Omental fat pad (tissue), 4 donors: ENCODE results near the gene DHCR7. TPM values are rescaled to one million over a fixed set of nuclear protein-coding genes. Genes with fewer than 3 reads are reported as not detected.

Experiments used
- ATAC-seq: fragments of 150-250 bp; one replicate; pipeline ENCODE4 v1.9.1; 2016; ENCODE audit warnings: mild to moderate bottlenecking, moderate library complexity; ENCODE audit not compliant: low FRiP score
- DNase-seq: peaks from one replicate; pipeline ENCODE4 v3.0.0-alpha.2; 2019; ENCODE audit warnings: low spot score
- total RNA-seq, 4 donors: library from RNA; depleted of rRNA; stranded (reverse); fragments of >200 nt; gene quantifications; one replicate each; pipeline ENCODE4 v1.1.0, GENCODE V29; 2016
- TF ChIP-seq, protein P1 (sequence below), 3 donors: fragments of 450-650 bp; IDR thresholded peaks; one replicate each; pipeline ENCODE4 v1.5.1; 2016 to 2017; ENCODE audit warnings: antibody characterized with exemption in 3 of 3, mild to moderate bottlenecking in 3 of 3, moderate library complexity in 2 of 3

Gene DHCR7
- total RNA-seq, 4 donors from 2014 or later = 12.9 to 76.5 (median 37.4) TPM

DNA sequence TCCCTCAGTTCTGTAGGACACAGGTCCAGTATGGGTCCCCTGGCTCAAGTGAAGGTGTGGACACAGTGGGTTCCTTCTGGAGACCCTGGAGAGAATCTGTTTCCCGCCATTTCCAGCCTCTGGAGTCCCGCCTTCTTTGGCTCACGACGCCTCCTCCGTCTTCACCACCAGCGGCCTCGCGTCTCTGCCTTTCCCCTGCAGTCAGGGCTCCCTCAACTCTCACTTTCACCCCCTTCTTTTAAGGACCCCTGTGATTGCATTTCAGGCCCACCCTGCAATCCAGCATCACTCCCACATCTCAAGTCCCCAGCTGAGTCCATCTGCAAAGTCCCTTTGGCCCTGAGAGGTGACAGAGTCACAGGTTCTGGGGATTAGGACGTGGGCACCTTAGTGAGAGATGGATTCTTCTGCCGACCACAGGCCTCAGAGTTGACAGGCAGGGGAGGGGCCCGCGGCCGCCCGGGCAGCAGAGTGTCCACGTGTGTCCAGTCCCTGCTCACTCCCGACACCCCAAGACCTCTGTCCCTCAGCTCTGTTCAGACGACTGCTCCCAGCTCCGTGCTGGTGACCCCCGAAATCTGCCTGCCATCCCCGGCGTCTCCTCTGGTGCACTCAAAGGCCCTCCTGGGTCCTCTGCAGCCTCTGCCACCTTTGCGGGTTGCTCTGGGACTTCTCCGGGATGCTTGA lies 42.0 kb upstream of the DHCR7 start:
- DNase-seq (no peak), ATAC-seq (no peak)
- TF ChIP-seq, protein P1, sequence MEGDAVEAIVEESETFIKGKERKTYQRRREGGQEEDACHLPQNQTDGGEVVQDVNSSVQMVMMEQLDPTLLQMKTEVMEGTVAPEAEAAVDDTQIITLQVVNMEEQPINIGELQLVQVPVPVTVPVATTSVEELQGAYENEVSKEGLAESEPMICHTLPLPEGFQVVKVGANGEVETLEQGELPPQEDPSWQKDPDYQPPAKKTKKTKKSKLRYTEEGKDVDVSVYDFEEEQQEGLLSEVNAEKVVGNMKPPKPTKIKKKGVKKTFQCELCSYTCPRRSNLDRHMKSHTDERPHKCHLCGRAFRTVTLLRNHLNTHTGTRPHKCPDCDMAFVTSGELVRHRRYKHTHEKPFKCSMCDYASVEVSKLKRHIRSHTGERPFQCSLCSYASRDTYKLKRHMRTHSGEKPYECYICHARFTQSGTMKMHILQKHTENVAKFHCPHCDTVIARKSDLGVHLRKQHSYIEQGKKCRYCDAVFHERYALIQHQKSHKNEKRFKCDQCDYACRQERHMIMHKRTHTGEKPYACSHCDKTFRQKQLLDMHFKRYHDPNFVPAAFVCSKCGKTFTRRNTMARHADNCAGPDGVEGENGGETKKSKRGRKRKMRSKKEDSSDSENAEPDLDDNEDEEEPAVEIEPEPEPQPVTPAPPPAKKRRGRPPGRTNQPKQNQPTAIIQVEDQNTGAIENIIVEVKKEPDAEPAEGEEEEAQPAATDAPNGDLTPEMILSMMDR (IDR thresholded peaks at IDR 0.05) = no peak

DNA sequence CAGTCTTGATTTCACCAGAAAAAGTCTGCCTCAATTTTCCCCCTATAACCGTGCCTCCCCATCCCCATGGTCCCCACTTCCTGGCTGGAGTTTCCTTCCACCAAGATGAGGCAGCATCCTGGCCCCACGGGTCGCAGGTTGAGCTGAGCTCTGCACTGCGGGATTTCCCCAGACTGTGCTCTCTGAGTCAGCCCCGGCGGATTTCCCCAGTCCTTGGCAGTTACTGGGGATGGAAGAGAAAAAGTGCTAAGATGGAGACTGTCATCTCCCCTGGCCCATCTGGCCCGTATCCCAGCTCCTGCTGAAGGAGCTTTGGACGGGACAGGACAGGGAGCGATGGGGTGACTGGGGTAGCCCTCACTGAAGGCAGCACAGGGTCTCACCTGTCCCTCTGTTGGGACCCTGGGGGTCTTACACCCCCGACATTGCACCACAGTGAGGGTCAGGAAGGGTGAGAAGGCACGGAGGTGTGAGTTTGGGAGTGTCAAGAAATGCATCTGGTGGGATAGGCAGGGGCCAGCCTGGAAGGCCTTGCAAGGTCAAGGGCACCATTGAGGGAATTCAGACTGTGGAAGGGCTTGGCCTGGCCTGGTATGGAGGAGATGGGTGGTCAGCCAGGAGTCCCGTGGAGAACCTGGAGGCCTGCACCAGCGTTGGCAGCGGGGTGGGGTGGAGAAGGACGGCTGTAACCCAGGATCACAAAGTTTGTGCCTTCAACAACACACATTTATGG lies 41.3 kb upstream of the DHCR7 start:
- no peak for DNase-seq
- no peak for ATAC-seq
- TF ChIP-seq, protein P1 (IDR thresholded peaks at IDR 0.05) = no peak

DNA sequence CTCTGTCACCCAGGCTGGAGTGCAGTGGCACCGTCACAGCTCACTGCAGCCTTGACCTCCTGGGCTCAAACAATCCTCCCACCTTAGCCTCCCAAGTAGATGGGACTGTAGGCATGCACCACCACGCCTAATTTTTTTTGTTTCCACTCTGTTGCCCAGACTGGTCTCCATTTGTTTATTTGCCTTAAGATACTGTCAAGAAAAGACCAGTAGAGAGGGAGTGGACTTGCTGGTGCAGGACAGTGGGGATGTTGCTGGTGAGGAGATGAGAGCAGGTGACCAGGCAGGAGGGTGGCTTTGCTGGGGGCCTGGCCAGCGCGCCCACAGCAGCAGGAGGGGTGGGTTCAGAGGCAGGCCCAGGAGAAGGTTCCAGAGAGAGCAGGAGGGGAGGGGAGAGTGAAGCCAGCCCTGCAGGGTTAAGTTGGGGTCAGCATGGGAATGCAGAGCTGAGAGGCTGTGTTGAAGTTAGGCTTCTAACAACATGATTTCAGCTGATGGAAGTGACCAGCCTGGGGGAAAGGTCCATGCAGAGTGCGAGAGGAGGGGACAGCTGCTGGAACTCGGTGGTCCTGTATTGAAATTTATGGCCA lies 40.6 kb upstream of the DHCR7 start:
- DNase-seq = no peak
- no peak for ATAC-seq
- TF ChIP-seq, protein P1 (IDR thresholded peaks at IDR 0.05) = no peak

DNA sequence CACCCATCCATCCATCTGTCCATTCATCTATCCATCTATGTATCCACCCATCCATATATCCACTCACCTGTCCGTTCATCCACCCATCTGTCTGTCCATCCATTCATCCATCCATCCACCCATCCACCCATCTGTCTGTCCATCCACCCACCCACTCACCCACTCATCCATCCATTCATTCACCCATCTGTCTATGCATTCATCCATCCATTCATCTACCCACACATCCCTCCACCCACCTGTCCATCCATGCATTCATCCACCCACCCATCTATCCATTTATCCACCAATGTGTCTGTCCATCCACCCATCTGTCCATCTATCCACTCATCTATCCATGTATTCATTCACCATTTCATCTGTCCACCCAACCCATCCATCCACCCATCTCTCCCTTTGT lies 38.1 kb upstream of the DHCR7 start:
- ATAC-seq (no peak), DNase-seq (no peak)
- TF ChIP-seq, protein P1 (IDR thresholded peaks at IDR 0.05) = no peak

DNA sequence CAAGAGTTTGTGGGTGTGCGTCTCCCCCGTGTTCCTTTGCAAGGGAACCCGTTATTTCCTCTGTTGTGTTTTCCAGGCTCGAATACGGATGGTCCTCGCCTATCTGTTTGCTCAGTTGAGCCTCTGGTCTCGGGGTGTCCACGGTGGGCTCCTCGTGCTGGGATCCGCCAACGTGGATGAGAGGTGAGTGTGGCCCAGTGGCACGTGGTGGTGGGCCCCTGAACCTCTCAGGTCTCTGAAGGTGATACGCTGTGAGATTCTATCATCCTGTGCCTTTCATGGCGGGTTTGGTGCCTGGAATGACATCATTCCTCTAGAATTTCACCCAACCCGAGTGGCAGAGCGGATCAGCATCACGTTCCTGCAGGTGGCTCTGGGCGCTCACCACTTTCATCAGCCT lies 37.3 kb upstream of the DHCR7 start:
- TF ChIP-seq, protein P1 (IDR thresholded peaks at IDR 0.05) = no peak
- ATAC-seq (no peak), DNase-seq (no peak)

DNA sequence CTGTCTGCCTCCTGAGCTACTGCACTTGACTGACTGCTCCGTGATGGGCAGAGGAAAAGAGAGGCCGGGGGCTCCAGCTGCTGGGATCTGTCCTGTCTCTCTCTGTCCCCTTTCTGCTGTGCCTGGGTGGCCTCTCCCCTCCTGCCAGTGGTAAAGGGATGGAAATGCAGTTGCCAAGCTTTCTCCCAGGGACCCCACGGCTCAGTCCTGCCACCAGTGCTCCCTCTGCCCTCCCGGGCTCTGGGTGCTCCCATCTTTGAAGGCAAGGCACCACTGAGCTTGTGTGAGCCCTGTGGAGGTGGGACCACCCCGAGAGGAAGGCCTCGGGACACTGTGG lies 36.8 kb upstream of the DHCR7 start:
- no peak for DNase-seq
- ATAC-seq = no peak
- TF ChIP-seq, protein P1 (IDR thresholded peaks at IDR 0.05) = no peak
